Astrocyte (in vitro differentiated cells and primary cell): Measurements from ENCODE around the gene RSBN1. TPM values are rescaled to one million over a fixed set of nuclear protein-coding genes. Genes with fewer than 3 reads are reported as not detected.

ENCODE experiments used
- DNase-seq: peaks from one replicate; pipeline ENCODE4 v3.0.0-alpha.2; 2010; ENCODE audit warnings: low read depth
- FAIRE-seq: peaks from 2 replicates; lab custom pipeline; 2011; peaks lifted over from hg19 to GRCh38; lab: Jason Lieb, UNC
- H2AFZ ChIP-seq: 2 replicates; pipeline ENCODE4 v1.6.0; 2012; ENCODE audit warnings: low read depth, low read length, inconsistent platforms
- H3K27ac ChIP-seq: 2 replicates; pipeline ENCODE4 v1.5.1; 2011; ENCODE audit warnings: low read depth, low read length, inconsistent platforms
- H3K27me3 ChIP-seq: 2 replicates; pipeline ENCODE4 v1.6.0; 2011; ENCODE audit warnings: low read length, inconsistent platforms; ENCODE audit not compliant: insufficient read depth
- H3K36me3 ChIP-seq: 2 replicates; pipeline ENCODE4 v1.5.1; 2011; ENCODE audit warnings: low read length, inconsistent platforms; ENCODE audit not compliant: insufficient read depth
- H3K4me1 ChIP-seq: 2 replicates; pipeline ENCODE4 v1.5.1; 2011; ENCODE audit warnings: low read length, inconsistent platforms; ENCODE audit not compliant: insufficient read depth
- H3K4me2 ChIP-seq: 2 replicates; pipeline ENCODE4 v1.6.0; 2012; ENCODE audit warnings: low read length, inconsistent platforms
- H3K4me3 ChIP-seq: 2 replicates; pipeline ENCODE4 v1.5.1; 2011; ENCODE audit warnings: low read depth, mild to moderate bottlenecking, low read length, inconsistent platforms; ENCODE audit not compliant: insufficient read depth
- H3K79me2 ChIP-seq: 2 replicates; pipeline ENCODE4 v1.6.0; 2012; ENCODE audit warnings: mild to moderate bottlenecking, low read length, inconsistent platforms; ENCODE audit not compliant: insufficient read depth
- H3K9ac ChIP-seq: 2 replicates; pipeline ENCODE4 v1.6.0; 2012; ENCODE audit warnings: mild to moderate bottlenecking, low read length, inconsistent platforms
- H3K9me3 ChIP-seq: 2 replicates; pipeline ENCODE4 v1.5.1; 2012; ENCODE audit warnings: low read depth, mild to moderate bottlenecking, low read length, inconsistent platforms; ENCODE audit not compliant: insufficient read depth
- H4K20me1 ChIP-seq: 2 replicates; pipeline ENCODE4 v1.6.0; 2012; ENCODE audit warnings: low read length, inconsistent platforms; ENCODE audit not compliant: insufficient read depth
- H3K27ac Mint-ChIP-seq: one replicate; pipeline ENCODE4 v1.8.0; 2021; ENCODE audit warnings: mild to moderate bottlenecking, mixed read lengths; ENCODE audit not compliant: unreplicated experiment
- H3K27me3 Mint-ChIP-seq: one replicate; pipeline ENCODE4 v1.8.0; 2021; ENCODE audit warnings: low read depth, mixed read lengths; ENCODE audit not compliant: unreplicated experiment
- H3K36me3 Mint-ChIP-seq: one replicate; pipeline ENCODE4 v1.8.0; 2021; ENCODE audit warnings: low read depth, mixed read lengths; ENCODE audit not compliant: unreplicated experiment
- H3K4me1 Mint-ChIP-seq: one replicate; pipeline ENCODE4 v1.8.0; 2021; ENCODE audit warnings: low read depth, mixed read lengths; ENCODE audit not compliant: unreplicated experiment
- H3K4me3 Mint-ChIP-seq: one replicate; pipeline ENCODE4 v1.8.0; 2021; ENCODE audit warnings: mild to moderate bottlenecking, moderate library complexity, mixed read lengths; ENCODE audit not compliant: unreplicated experiment
- H3K9me3 Mint-ChIP-seq: one replicate; pipeline ENCODE4 v1.8.0; 2021; ENCODE audit warnings: mild to moderate bottlenecking, mixed read lengths; ENCODE audit not compliant: unreplicated experiment
- CTCF ChIP-seq: IDR thresholded peaks from 2 replicates; pipeline ENCODE4 v1.5.1; 2011; ENCODE audit warnings: low read depth, mild to moderate bottlenecking, inconsistent platforms, low read length, moderate library complexity; ENCODE audit not compliant: insufficient read depth
- EZH2 ChIP-seq: IDR thresholded peaks from 2 replicates; pipeline ENCODE4 v1.6.1; 2012; ENCODE audit warnings: mild to moderate bottlenecking, low read length, inconsistent platforms; ENCODE audit not compliant: insufficient read depth
- total RNA-seq: library from RNA; stranded (reverse); gene quantifications from 2 replicates; pipeline ENCODE4 v1.2.1, GENCODE V29; 2021

RSBN1 gene
- total RNA-seq, 1 donor from 2014 or later, result 10.6 TPM

- FAIRE-seq (no peak), DNase-seq (no peak)
- Histone ChIP-seq H3K4me1 (peaks cover 5% of the 10 kb centered on the region), H3K9ac (no peak overlapping the region), H3K36me3 (no peaks in the 10 kb centered on the region), H4K20me1 (peaks cover 41% of the 10 kb centered on the region), H3K4me2 (no peak overlapping the region), H3K79me2 (peaks cover 85% of the 10 kb centered on the region), H2AFZ (no peak overlapping the region), H3K27me3 (no peaks in the 10 kb centered on the region), H3K9me3 (no peaks in the 10 kb centered on the region), H3K27ac (no peak overlapping the region), H3K4me3 (no peak overlapping the region)
- no peaks in the 10 kb centered on the region for H3K9me3 Mint-ChIP-seq
- no peak overlapping the region for H3K27ac Mint-ChIP-seq
- H3K36me3 Mint-ChIP-seq, result no peaks in the 10 kb centered on the region
- TF ChIP-seq CTCF (no peak), EZH2 (no peak)
- H3K27me3 Mint-ChIP-seq, result no peaks in the 10 kb centered on the region
- H3K4me3 Mint-ChIP-seq, result no peak overlapping the region
- H3K4me1 Mint-ChIP-seq, result peaks cover 22% of the 10 kb centered on the region
Measured at GRCh38 chr1:113782406-113782805, 29.9 kb downstream of the RSBN1 start.

- Mint-ChIP-seq H3K4me3 (no peak overlapping the region), H3K27me3 (no peaks in the 10 kb centered on the region), H3K9me3 (no peaks in the 10 kb centered on the region), H3K4me1 (peaks cover 13% of the 10 kb centered on the region), H3K36me3 (no peaks in the 10 kb centered on the region), H3K27ac (no peak overlapping the region)
- Histone ChIP-seq H3K4me3 (no peak overlapping the region), H3K9me3 (no peaks in the 10 kb centered on the region), H3K4me1 (peaks cover 5% of the 10 kb centered on the region), H3K79me2 (peaks cover 69% of the 10 kb centered on the region), H3K4me2 (no peak overlapping the region), H2AFZ (no peak overlapping the region), H3K9ac (no peak overlapping the region), H3K27ac (no peak overlapping the region), H3K27me3 (no peaks in the 10 kb centered on the region), H3K36me3 (peaks cover 3% of the 10 kb centered on the region), H4K20me1 (peaks cover 36% of the 10 kb centered on the region)
- TF ChIP-seq EZH2 (no peak), CTCF (no peak)
- DNase-seq (no peak), FAIRE-seq (no peak)
Measured at GRCh38 chr1:113780374-113781146, 31.7 kb downstream of the RSBN1 start.

GRCh38 chr1:113779542-113779941 lies 32.7 kb downstream of the RSBN1 start:
- no peak for FAIRE-seq
- H3K27ac Mint-ChIP-seq, result no peak overlapping the region
- H3K27me3 Mint-ChIP-seq, result no peaks in the 10 kb centered on the region
- peaks cover 3% of the 10 kb centered on the region for H3K36me3 ChIP-seq
- H3K9me3 ChIP-seq, result no peaks in the 10 kb centered on the region
- H3K4me3 ChIP-seq, result no peak overlapping the region
- peaks cover 12% of the 10 kb centered on the region for H3K4me1 Mint-ChIP-seq
- no peak for DNase-seq
- H4K20me1 ChIP-seq, result peaks cover 34% of the 10 kb centered on the region
- TF ChIP-seq CTCF, result no peak
- H3K36me3 Mint-ChIP-seq, result no peaks in the 10 kb centered on the region
- no peak overlapping the region for H3K4me2 ChIP-seq
- no peaks in the 10 kb centered on the region for H3K27me3 ChIP-seq
- no peak overlapping the region for H3K4me3 Mint-ChIP-seq
- H2AFZ ChIP-seq, result no peak overlapping the region
- no peak overlapping the region for H3K9ac ChIP-seq
- H3K4me1 ChIP-seq, result peaks cover 5% of the 10 kb centered on the region
- no peaks in the 10 kb centered on the region for H3K9me3 Mint-ChIP-seq
- H3K79me2 ChIP-seq, result peaks cover 62% of the 10 kb centered on the region
- no peak overlapping the region for H3K27ac ChIP-seq
